GM12878 (cell line): ENCODE measurements around the gene ERAL1. TPM values are rescaled to one million over a fixed set of nuclear protein-coding genes. Genes with fewer than 3 reads are reported as not detected.

ENCODE experiments used
- ATAC-seq: fragments of 200-7000 bp; cut with Tn5 transposase; 3 replicates; pipeline ENCODE4 v1.9.1; 2020; ENCODE audit warnings: mild to moderate bottlenecking, moderate library complexity
- BruUV-seq: library from RNA; stranded (reverse); fragments of 400-500 nt; replicated peaks from 2 replicates; lab custom pipeline; 2021; lab: Mats Ljungman, UMichigan
- CTCF ChIA-PET: fragments of 300-600 bp; sonication (Branson Sonifier 250); formaldehyde crosslinking; extraction: SDS; loops from one replicate; lab custom pipeline; 2021; ENCODE audit warnings: inconsistent platforms; lab: Yijun Ruan, JAX
- POLR2A ChIA-PET: fragments of 350-600 bp; formaldehyde crosslinking; extraction: SDS; loops from one replicate; lab custom pipeline; 2021; ENCODE audit warnings: inconsistent platforms; lab: Charles Lee
- RAD21 ChIA-PET: fragments of 300-600 bp; sonication (Branson Sonifier 250); formaldehyde crosslinking; loops from one replicate; lab custom pipeline; 2023; ENCODE audit warnings: antibody characterized with exemption; ENCODE audit not compliant: unreplicated experiment; lab: Charles Lee
- SMC1A ChIA-PET: fragments of 300-600 bp; sonication (Branson Sonifier 250); formaldehyde crosslinking; loops from one replicate; lab custom pipeline; 2023; ENCODE audit not compliant: unreplicated experiment, uncharacterized antibody; lab: Charles Lee
- DNase-seq: peaks from one replicate; pipeline ENCODE4 v3.0.0-alpha.2; 2011; ENCODE audit warnings: low read depth, low spot score
- FAIRE-seq: peaks from 3 replicates; lab custom pipeline; 2011; peaks lifted over from hg19 to GRCh38; lab: Jason Lieb, UNC
- H2AFZ ChIP-seq: 2 replicates; pipeline ENCODE4 v1.6.0; 2011; ENCODE audit warnings: low read depth, low read length, control low read depth; ENCODE audit not compliant: control insufficient read depth
- H3K27ac ChIP-seq: 2 replicates; pipeline ENCODE4 v1.5.1; 2011; ENCODE audit warnings: control low read depth; ENCODE audit not compliant: control insufficient read depth, insufficient read depth
- H3K27me3 ChIP-seq, 2 experiments: replicated peaks in 1 of 2; 2 replicates each; pipeline versions ENCODE4 v1.6.0 to v1.6.1; 2011; ENCODE audit warnings: low read length in 1 of 2; ENCODE audit not compliant: control insufficient read depth in 2 of 2, insufficient read depth in 2 of 2
- H3K36me3 ChIP-seq, 2 experiments: 2 replicates each; pipeline ENCODE4 v1.5.1; 2011; ENCODE audit warnings: low read length in 1 of 2; ENCODE audit not compliant: control insufficient read depth in 2 of 2, insufficient read depth in 2 of 2
- H3K4me1 ChIP-seq: 2 replicates; pipeline ENCODE4 v1.6.1; 2011; ENCODE audit warnings: mild to moderate bottlenecking, low read length, moderate library complexity, mixed read lengths; ENCODE audit not compliant: control insufficient read depth, insufficient read depth
- H3K4me2 ChIP-seq: 2 replicates; pipeline ENCODE4 v1.6.0; 2011; ENCODE audit warnings: control low read depth; ENCODE audit not compliant: control insufficient read depth, insufficient read depth
- H3K4me3 ChIP-seq: fragments of 200-600 bp; sonication (generic); 2 replicates; pipeline ENCODE4 v1.5.1; 2016
- H3K79me2 ChIP-seq: 2 replicates; pipeline ENCODE4 v1.6.0; 2011; ENCODE audit warnings: low read length; ENCODE audit not compliant: control insufficient read depth, insufficient read depth
- H3K9ac ChIP-seq: 2 replicates; pipeline ENCODE4 v1.8.0; 2011; ENCODE audit warnings: low read length, control low read depth, mixed read lengths; ENCODE audit not compliant: control insufficient read depth, insufficient read depth
- H3K9me3 ChIP-seq: replicated peaks from 3 replicates; pipeline ENCODE4 v1.5.1; 2011; ENCODE audit warnings: mild to moderate bottlenecking, low read length; ENCODE audit not compliant: control insufficient read depth, insufficient read depth
- H4K20me1 ChIP-seq: 2 replicates; pipeline ENCODE4 v1.6.0; 2011; ENCODE audit not compliant: control insufficient read depth, insufficient read depth
- ASH2L ChIP-seq: fragments of 300-600, 200-600 bp; sonication (generic); IDR thresholded peaks from 2 replicates; pipeline ENCODE4 v1.6.1; 2017; ENCODE audit warnings: low read depth, mild to moderate bottlenecking, borderline replicate concordance
- ATF7 ChIP-seq: fragments of 450-650 bp; IDR thresholded peaks from 2 replicates; pipeline ENCODE4 v1.6.1; 2016; ENCODE audit warnings: low read depth, mild to moderate bottlenecking
- BACH1 ChIP-seq: fragments of 450-650 bp; IDR thresholded peaks from 2 replicates; pipeline ENCODE4 v1.6.1; 2017; ENCODE audit warnings: mild to moderate bottlenecking, borderline replicate concordance
- BCL11A ChIP-seq: IDR thresholded peaks from 2 replicates; pipeline ENCODE4 v1.6.1; 2011; ENCODE audit warnings: low read depth, low read length
- CBFB ChIP-seq: IDR thresholded peaks from 2 replicates; pipeline ENCODE4 v1.6.1; 2016; ENCODE audit warnings: antibody characterized with exemption, low read depth
- EP300 ChIP-seq, 2 experiments: fragments of 150-350 bp in 1 of 2; IDR thresholded peaks; 2 replicates each; pipeline ENCODE4 v1.6.1; 2011 to 2012; ENCODE audit warnings: low read depth in 2 of 2, low read length in 2 of 2, borderline replicate concordance in 1 of 2, improper control_type of control experiment in 1 of 2, inconsistent platforms in 1 of 2; ENCODE audit not compliant: control insufficient read depth in 1 of 2
- ESRRA ChIP-seq: IDR thresholded peaks from 2 replicates; pipeline ENCODE4 v1.6.1; 2012; ENCODE audit warnings: mild to moderate bottlenecking, low read length, improper control_type of control experiment
- GABPA ChIP-seq: IDR thresholded peaks from 2 replicates; pipeline ENCODE4 v1.6.1; 2014; ENCODE audit warnings: antibody characterized with exemption, low read depth, mild to moderate bottlenecking, inconsistent platforms
- HCFC1 ChIP-seq: fragments of 150-350 bp; IDR thresholded peaks from 2 replicates; pipeline ENCODE4 v1.6.1; 2014; ENCODE audit warnings: low read length
- MEF2B ChIP-seq: fragments of 450-650 bp; IDR thresholded peaks from 2 replicates; pipeline ENCODE4 v1.6.1; 2018; ENCODE audit warnings: mild to moderate bottlenecking, moderate library complexity; ENCODE audit not compliant: partially characterized antibody, poor library complexity, severe bottlenecking
- MXI1 ChIP-seq: fragments of 150-350 bp; IDR thresholded peaks from 2 replicates; pipeline ENCODE4 v1.6.1; 2011; ENCODE audit warnings: low read depth, mild to moderate bottlenecking, inconsistent platforms, low read length, improper control_type of control experiment
- NR2F1 ChIP-seq: fragments of 450-650 bp; conservative IDR thresholded peaks from 2 replicates; pipeline ENCODE4 v1.6.1; 2017; ENCODE audit warnings: mild to moderate bottlenecking
- PML ChIP-seq: IDR thresholded peaks from 2 replicates; pipeline ENCODE4 v1.6.1; 2012; ENCODE audit warnings: low read length, inconsistent platforms
- POLR2AphosphoS2 ChIP-seq: IDR thresholded peaks from 2 replicates; pipeline ENCODE4 v1.6.1; 2011; ENCODE audit warnings: low read depth, mild to moderate bottlenecking, low read length, improper control_type of control experiment, moderate library complexity
- RBBP5 ChIP-seq: fragments of 200-600 bp; sonication (generic); conservative IDR thresholded peaks from 2 replicates; pipeline ENCODE4 v1.6.1; 2016
- REST ChIP-seq: IDR thresholded peaks from 2 replicates; pipeline ENCODE4 v1.6.1; 2012; ENCODE audit warnings: mild to moderate bottlenecking, low read depth, low read length
- SMC3 ChIP-seq: IDR thresholded peaks from 2 replicates; pipeline ENCODE4 v1.6.1; 2011; ENCODE audit warnings: low read length, improper control_type of control experiment, borderline replicate concordance
- SUPT20H ChIP-seq: IDR thresholded peaks from 2 replicates; pipeline ENCODE4 v1.6.1; 2011; ENCODE audit warnings: low read depth, mild to moderate bottlenecking, low read length, moderate library complexity, borderline replicate concordance; ENCODE audit not compliant: control insufficient read depth
- TCF12 ChIP-seq: IDR thresholded peaks from 2 replicates; pipeline ENCODE4 v1.6.1; 2011; ENCODE audit warnings: low read depth, mild to moderate bottlenecking, low read length
- WGBS: methylation state at CpG from one replicate; pipeline ENCODE4 v1.1.6; 2016; ENCODE audit warnings: low lambda C conversion rate; ENCODE audit not compliant: insufficient replicate concordance, insufficient coverage; ENCODE audit errors: missing lambda C conversion rate; 5-methylcytosine and 5-hydroxymethylcytosine counted together
- in situ Hi-C: fragments of 300-500 bp; cut with MboI; formaldehyde crosslinking; loops from 9 replicates; pipeline ENCODE4 v1.14.3; 2018; ENCODE audit warnings: mixed read lengths
- intact Hi-C: fragments of 100-400 bp; cut with micrococcal nuclease; formaldehyde crosslinking; loops from one replicate; pipeline ENCODE4 v1.14.2; 2022; ENCODE audit not compliant: unreplicated experiment
- polyA plus RNA-seq, 11 experiments: library from polyadenylated mRNA; depleted of rRNA in 4 of 11; unstranded in 6 of 11; stranded (reverse) in 5 of 11; fragments of >200 nt; fragmentation: Nextera tagmentation in 4 of 11; fragmentation: Illumina TruSeq in 1 of 11; extraction: Ambion mirVana in 4 of 11; extraction: Trizol in 1 of 11; gene quantifications; 1 replicate in 1 of 11; 2 replicates in 10 of 11; pipeline versions ENCODE4 v1.2.1 to v1.2.3, GENCODE V29; 2011 to 2016; ENCODE audit warnings: inconsistent platforms in 2 of 11, missing spikeins in 2 of 11, low read depth in 1 of 11
- total RNA-seq, 4 experiments: library from RNA; depleted of rRNA in 3 of 4; stranded (reverse); fragments of >200 nt in 3 of 4; fragmentation: Illumina TruSeq in 1 of 4; extraction: Trizol in 1 of 4; gene quantifications; 2 replicates each; pipeline versions ENCODE4 v1.2.1 to v1.2.3, GENCODE V29; 2013 to 2021

Gene ERAL1
- total and polyA plus RNA-seq, 10 of the 15 experiments (the other 5 are each of a cell fraction or from before 2014, with no cell fraction given) = 27.7 to 175 (median 104) TPM

GRCh38 chr17:28902819-28903545, 48.2 kb downstream of the ERAL1 start, which contains the start of gene DHRS13:
TSS of gene DHRS13 (minus strand) at chr17:28903079. CDS start at chr17:28902944, 135 bp downstream.
- SMC1A ChIA-PET = interaction anchor here (0.6 to 4.6 kb wide), 8 partner anchors 10 to 176 kb away, joined by 3 to 37 read pairs (median 6); partner anchors contain the start of gene FAM222B
- Histone ChIP-seq H3K4me1 (peaks cover 16% of the 10 kb centered on the region), H3K4me2 (peak within 1 kb of the TSS; percentile 81), H3K4me3 (peak within 1 kb of the TSS; percentile 82), H3K27ac (no peak within 1 kb of the TSS; the same call in 1 of the 2 replicates), H2AFZ (peak within 1 kb of the TSS; percentile 78), H4K20me1 (no peaks in the 10 kb centered on the region), H3K79me2 (peaks cover 5% of the 10 kb centered on the region), H3K9me3 (no peaks in the 10 kb centered on the region), H3K27me3 (no peaks in the 10 kb centered on the region), H3K9ac (peak within 1 kb of the TSS; percentile 13), H3K36me3 (peaks cover 3 to 6% of the 10 kb centered on the region in 2 experiments; a peak in 3 of 4 replicates)
- peak; percentile 91 for ATAC-seq
- POLR2A ChIA-PET = interaction anchor here (0.5 to 1.9 kb wide), 9 partner anchors 9 to 177 kb away, joined by 3 to 9 read pairs (median 4); partner anchors contain the start of gene TLCD1
- peak; percentile 38 for FAIRE-seq
- intact Hi-C loops (loop anchor here (1.0 to 2.0 kb wide), 4 partner anchors 48 to 176 kb away; partner anchors contain the start of genes PHF12 and TLCD1), in situ Hi-C loops (no loop called here)
- peak; percentile 81 for DNase-seq
- BruUV-seq = no TSS peak
- RAD21 ChIA-PET = interaction anchor here (0.6 to 5.9 kb wide), 12 partner anchors 10 to 256 kb away, joined by 3 to 29 read pairs (median 8); partner anchors contain the start of genes ERAL1, FAM222B, NEK8 and RPL23A
- CTCF ChIA-PET = interaction anchor here (0.7 to 17.3 kb wide), 21 partner anchors 8 to 256 kb away, joined by 3 to 175 read pairs (median 4); partner anchors contain the start of genes FAM222B, NEK8, RPL23A and TLCD1
- under 1% methylated on average over 55 of the region's 55 CpGs for WGBS
- TF ChIP-seq RBBP5 (no peak), PML (no peak), ASH2L (no peak), MXI1 (peak; percentile 93), HCFC1 (peak; percentile 55), POLR2AphosphoS2 (peak; percentile 76; the same call in 1 of the 2 replicates), SMC3 (peak; percentile 72), ESRRA (peak; percentile 79), TCF12 (0 out of 2 replicates have a peak, but pooled peaks have one; percentile 69), EP300 (IDR thresholded peaks at IDR 0.05; ENCODE audit: borderline replicate concordance in 1 of 2, control insufficient read depth in 1 of 2, low read depth in 2 of 2, low read length in 2 of 2) (peak in 1 of 2 experiments; percentile 51; a peak in 1 of 4 replicates), MEF2B (no peak), NR2F1 (peak; percentile 75), CBFB (no peak), SUPT20H (no peak), BACH1 (peak; percentile 85), GABPA (no peak), REST (no peak; the same call in 1 of the 2 replicates), BCL11A (0 out of 2 replicates have a peak, but pooled peaks have one; percentile 27), ATF7 (peak; percentile 46)
